Left ventricle myocardium superior (tissue), 1 donor: ENCODE data around the gene HSPB7. TPM values are rescaled to one million over a fixed set of nuclear protein-coding genes. Genes with fewer than 3 reads are reported as not detected.
"Not testable (repeated sequence)": the region's sequence is repeated elsewhere in the genome, so short reads cannot be mapped to it uniquely, and the experiment has no call there.

Source experiments
- ATAC-seq: fragments of 200-7000 bp; cut with Tn5 transposase; one replicate; pipeline ENCODE4 v1.9.1; 2020; ENCODE audit warnings: mild to moderate bottlenecking, moderate library complexity
- DNase-seq: peaks from one replicate; pipeline ENCODE4 v3.0.0-alpha.2; 2020
- intact Hi-C: fragments of 100-400 bp; cut with micrococcal nuclease; formaldehyde crosslinking; loops from one replicate; pipeline ENCODE4 v1.11.0; 2022
- total RNA-seq: library from RNA; stranded (reverse); fragmentation: NEBNext Ultra II Directional; extraction: Animal tissue kit (Norgen Biotek cat#: 25700); gene quantifications from one replicate; pipeline ENCODE4 v1.2.1, GENCODE V29; 2021
- donor health status: DM: no; HTN: yes; CAD: no; lungs with severe emphysema.

HSPB7 gene
- total RNA-seq, 1 donor from 2014 or later = 3,996 TPM

DNA sequence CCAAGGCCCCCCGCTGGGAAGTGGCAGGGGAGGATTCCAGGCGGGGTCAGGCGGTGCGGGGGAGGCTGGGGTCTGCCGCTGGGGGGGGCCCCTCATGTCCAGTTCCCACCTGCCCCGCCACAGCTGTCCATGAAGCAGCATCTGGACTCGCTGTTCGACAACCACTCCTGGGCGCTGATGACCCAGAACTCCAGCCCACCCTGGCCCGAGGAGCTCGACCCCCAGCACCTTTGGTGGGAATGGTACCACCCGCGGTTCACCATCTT lies 11.1 kb upstream of the HSPB7 start:
- DNase-seq, ATAC-seq, intact Hi-C loops: not testable (repeated sequence)

DNA sequence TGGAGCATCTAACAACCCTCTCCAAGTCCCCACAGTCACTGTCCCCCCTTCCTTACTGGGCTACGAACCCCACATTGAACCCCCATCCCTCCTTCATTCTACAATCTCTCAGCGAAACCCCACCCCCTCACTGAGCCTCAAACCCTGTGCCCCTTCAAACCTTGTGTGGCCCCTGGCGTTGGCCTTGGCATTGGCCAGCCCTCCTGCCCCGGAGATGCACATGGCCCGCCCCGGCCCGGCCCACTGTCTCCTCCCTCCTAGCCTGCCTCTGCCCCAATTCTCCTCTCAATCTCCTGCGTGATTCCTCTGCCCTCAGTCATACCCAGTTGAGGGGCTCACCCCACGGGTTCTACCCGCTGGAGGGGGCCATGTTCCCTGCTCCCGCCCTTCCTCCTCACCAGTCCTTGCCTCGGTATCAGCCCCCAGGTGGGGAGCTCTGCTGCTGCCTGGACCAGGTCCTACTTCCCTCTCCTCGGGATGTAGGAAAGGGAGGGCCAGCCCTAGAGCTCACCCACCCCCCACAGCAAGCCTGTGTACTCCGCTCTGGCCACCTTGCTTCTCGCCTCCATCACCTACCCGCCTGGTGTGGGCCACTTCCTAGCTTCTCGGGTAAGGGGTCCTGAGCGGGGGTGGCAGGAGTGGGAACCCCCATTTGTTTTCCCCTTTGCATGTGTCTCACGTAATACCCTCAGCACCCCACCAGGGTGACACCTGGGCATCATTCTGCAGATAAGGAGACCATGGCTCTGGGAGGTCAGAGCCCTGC lies 10.6 kb upstream of the HSPB7 start:
- ATAC-seq = no peak
- intact Hi-C loops = no loop called here
- no peak for DNase-seq

DNA sequence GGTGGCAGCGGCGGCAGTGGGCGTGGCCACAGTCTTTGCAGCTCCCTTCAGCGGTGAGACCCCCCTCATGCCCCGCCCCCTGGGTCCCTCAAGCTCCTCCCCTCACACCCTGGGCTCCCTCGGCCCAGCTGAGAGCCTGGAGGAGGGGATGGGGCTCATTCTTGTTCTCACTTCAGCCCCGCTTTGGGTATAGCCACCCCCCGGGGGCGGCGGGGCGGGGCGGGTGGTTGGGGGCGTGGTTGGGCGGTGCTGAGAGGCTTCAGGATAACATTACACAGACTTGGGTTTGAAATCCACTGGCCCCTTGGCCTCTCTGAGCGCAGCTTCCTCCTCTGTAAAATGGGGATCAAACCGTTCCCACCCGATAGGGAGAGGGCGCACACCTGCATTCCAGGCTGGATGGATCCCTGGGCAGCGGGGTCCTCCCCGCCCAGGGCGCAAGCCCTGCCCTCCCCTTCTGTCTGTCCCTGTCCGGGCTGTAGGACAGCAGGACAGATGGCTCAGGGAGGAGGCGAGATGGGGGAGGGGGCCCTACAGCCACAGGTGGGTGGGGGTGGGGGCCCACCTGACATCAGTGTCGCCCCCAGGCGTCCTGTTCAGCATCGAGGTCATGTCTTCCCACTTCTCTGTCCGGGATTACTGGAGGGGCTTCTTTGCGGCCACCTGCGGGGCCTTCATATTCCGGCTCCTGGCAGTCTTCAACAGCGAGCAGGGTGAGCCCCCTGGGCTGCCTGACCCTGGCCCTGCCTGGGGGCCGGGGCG lies 9.1 kb upstream of the HSPB7 start:
- intact Hi-C loops = no loop called here
- ATAC-seq = peak; percentile 28

GRCh38 chr1:16026302-16026701 lies 8.5 kb upstream of the HSPB7 start:
- intact Hi-C loops, ATAC-seq: not testable (repeated sequence)

More for the DNA sequence above, 9.1 kb upstream of the HSPB7 start:
- no peak for DNase-seq

DNA sequence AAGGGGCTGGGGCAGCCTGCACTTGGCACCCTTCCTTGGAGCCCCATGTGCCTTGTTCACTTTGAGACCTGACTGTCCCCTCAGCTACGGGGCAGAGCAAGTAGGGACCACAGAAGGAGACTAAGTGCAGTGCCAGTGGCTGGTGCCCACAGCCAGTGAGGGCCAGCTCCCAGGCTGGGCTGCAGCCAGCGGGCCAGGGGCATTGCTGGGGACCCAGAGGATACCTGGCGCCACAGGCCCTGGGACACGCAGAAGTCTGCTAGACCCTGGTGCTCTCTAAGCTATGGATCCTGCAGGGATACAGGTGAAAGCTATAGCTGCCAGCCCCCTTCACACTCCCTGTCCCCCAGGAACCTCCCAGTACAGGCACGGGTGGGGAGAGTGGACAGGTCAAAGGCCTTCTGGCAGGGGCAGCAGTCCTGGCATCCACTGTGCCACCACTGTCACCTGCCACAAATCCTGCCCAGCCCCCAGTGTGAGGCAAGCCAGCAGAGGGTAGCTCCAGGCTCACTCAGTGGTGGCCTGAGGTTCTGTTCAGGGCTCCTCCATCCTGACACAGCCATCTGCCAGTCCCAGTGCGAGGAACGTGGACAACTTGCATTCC lies 5.3 kb upstream of the HSPB7 start:
- intact Hi-C loops = no loop called here
- DNase-seq (no peak), ATAC-seq (no peak)

More at GRCh38 chr1:16026302-16026701, 8.5 kb upstream of the HSPB7 start:
- not testable (repeated sequence) for DNase-seq

DNA sequence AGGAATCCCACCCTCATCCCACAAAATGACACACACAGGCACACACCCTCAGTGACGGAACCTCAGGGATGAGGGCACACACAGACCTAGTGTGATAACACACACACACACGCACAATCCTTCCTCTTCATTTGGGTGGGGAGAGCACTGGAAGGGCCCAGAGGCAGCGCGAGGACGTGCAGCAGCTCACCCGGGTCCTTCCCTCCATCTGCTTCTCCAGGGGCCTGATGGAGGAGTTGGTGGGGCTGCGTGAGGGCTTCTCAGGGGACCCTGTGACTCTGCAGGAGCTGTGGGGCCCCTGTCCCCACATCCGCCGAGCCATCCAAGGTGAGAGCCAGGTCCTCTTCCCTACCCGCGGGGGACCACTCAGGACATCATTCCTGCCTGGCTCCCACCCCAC lies 4.5 kb upstream of the HSPB7 start:
- ATAC-seq (no peak), DNase-seq (no peak)
- intact Hi-C loops = no loop called here

DNA sequence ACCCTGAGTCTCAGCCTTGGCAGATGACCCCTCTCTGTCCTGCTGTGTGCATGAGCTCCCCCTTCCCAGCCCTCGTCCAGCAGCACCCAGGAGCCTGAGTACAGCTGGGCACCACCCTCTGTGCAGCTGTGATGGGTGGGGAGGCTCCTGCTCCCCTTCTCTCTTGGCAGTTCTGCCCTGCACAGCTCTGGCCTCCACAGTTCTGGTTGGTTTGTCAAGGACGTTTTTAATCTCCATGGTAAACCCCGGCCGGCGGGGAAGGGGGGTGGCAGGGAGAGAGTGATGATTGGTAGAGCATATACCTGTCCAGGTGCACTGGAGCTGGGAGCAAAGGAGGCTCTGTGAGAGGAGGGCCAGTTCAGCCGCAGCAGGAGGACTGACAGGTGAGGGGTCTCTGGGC lies 3.8 kb upstream of the HSPB7 start, which contains the start of gene CLCNKA:
TSS of gene CLCNKA (plus strand) at position 356 of the 400 bp plus-strand sequence. CDS start 584 bp downstream, outside the sequence.
- no peak for ATAC-seq
- no peak for DNase-seq
- intact Hi-C loops = no loop called here

GRCh38 chr1:16020878-16021277 lies 3.0 kb upstream of the HSPB7 start:
- DNase-seq = peak; percentile 10
- ATAC-seq, intact Hi-C loops: not testable (repeated sequence)

DNA sequence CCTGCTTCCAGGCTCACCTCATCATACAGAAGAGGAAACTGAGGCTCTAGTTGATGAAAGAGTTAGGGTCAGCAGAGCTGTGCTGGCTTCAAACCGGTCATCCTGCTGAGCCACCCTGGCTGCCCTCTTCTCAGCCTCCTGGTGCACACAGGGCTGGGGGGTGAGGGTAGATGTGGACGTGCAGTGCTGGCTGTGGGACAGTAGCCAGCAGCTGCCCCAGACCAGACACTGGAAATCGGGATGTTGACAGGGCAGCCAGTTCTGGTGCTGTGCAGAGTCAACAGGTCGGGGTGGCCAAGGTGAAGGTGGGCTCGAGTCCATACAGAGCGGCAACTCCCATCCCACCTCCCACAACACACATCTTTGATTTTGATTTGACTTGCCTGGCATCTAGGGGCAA lies 2.5 kb upstream of the HSPB7 start:
- intact Hi-C loops = no loop called here
- ATAC-seq = peak; percentile 2
- DNase-seq = peak; percentile 65

- DNase-seq (peak; percentile 85), ATAC-seq (no peak)
- intact Hi-C loops = no loop called here
These were observed 1.9 kb upstream of the HSPB7 start for GRCh38 chr1:16019644-16020277.

- ATAC-seq (peak; percentile 41), DNase-seq (peak; percentile 56)
- intact Hi-C loops = no loop called here
These were observed 1.2 kb upstream of the HSPB7 start for GRCh38 chr1:16018749-16019643.

DNA sequence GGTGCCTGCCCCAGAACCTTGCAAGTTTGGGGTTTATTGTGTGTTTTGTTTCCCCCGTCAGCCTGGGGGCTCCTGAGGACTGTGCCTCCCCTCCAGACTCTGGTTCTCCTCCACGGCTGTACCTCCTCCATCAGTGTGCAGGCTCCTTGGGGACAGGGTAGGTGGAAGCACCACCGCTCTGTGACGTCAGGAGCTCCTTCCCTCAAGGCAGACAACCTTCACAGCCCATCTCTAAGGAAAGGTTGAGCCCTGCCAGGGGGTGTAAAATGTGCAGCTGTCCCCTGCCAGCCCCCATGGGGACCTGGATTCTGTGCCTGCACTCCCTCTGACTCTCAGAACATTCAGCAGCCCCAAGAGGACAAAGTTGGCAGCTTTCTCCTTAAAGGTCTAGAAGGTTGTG lies 465 bp upstream of the HSPB7 start:
- DNase-seq = no peak

GRCh38 chr1:16017076-16017460 lies 775 bp downstream of the HSPB7 start:
- intact Hi-C loops = no loop called here
- ATAC-seq = no peak

More for the DNA sequence above, 465 bp upstream of the HSPB7 start:
- intact Hi-C loops = no loop called here
- ATAC-seq = peak; percentile 1

GRCh38 chr1:16015960-16016901 lies 1.6 kb downstream of the HSPB7 start:
- ATAC-seq = peak; percentile 1
- intact Hi-C loops = no loop called here
- peak; percentile 80 for DNase-seq

More at GRCh38 chr1:16017076-16017460, 775 bp downstream of the HSPB7 start:
- no peak for DNase-seq

GRCh38 chr1:16015491-16015890 lies 2.4 kb downstream of the HSPB7 start:
- ATAC-seq (no peak), DNase-seq (peak; percentile 62)
- intact Hi-C loops = no loop called here

DNA sequence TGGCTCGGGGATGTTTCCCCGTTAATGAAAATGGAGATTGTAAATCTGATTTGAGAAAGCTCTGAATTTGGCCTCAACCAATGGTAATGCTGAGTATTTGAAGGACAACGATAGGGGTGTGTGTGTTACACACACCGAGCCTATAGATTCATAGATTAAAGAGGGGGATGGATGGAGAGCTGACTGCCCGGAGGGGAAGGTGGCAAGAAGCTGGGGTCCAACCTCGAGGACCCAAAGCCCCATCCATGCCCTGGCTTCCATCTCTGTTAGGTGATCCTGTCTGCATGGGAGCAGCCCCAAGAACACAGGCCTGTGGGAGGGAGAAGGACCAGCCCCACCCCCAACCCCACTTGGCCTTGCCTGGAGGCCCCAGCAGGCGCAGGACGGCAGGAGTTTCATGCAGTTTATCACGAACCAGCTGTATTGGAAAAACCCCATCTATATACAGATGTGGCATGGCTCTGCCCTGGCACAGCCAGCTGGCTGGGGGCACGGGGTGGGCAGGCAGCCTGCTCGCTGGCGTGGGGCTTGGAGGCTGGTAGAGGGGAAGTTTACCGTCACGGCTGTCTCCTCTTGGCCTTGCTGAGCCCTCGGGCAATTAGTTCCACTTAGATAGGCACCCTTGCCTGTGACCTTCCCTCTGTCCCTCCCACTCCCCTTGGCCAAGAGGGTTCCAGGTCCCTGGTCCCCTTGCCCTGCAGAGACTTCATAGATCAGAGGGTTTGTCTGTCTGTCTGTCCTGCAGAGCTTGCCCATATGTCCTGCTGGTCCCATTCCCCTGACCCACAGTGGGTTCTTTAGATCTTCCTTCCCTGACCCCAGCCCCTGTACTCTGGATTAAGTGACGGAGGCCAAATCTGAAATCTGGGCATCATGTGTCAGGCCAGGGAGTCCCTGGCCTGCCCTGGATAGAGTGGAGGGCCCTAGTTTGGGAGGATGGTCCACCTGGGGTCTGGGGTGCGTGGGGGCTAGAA lies 3.0 kb downstream of the HSPB7 start:
- ATAC-seq (peak; percentile 0), DNase-seq (peak; percentile 77)
- intact Hi-C loops = no loop called here

- intact Hi-C loops = no loop called here
- ATAC-seq = peak; percentile 0
These were observed 4.0 kb downstream of the HSPB7 start for GRCh38 chr1:16013908-16014258.

More at GRCh38 chr1:16013908-16014258, 4.0 kb downstream of the HSPB7 start:
- DNase-seq = no peak
